ENCODE data around the gene SNCAIP.

Gene SNCAIP

DNA sequence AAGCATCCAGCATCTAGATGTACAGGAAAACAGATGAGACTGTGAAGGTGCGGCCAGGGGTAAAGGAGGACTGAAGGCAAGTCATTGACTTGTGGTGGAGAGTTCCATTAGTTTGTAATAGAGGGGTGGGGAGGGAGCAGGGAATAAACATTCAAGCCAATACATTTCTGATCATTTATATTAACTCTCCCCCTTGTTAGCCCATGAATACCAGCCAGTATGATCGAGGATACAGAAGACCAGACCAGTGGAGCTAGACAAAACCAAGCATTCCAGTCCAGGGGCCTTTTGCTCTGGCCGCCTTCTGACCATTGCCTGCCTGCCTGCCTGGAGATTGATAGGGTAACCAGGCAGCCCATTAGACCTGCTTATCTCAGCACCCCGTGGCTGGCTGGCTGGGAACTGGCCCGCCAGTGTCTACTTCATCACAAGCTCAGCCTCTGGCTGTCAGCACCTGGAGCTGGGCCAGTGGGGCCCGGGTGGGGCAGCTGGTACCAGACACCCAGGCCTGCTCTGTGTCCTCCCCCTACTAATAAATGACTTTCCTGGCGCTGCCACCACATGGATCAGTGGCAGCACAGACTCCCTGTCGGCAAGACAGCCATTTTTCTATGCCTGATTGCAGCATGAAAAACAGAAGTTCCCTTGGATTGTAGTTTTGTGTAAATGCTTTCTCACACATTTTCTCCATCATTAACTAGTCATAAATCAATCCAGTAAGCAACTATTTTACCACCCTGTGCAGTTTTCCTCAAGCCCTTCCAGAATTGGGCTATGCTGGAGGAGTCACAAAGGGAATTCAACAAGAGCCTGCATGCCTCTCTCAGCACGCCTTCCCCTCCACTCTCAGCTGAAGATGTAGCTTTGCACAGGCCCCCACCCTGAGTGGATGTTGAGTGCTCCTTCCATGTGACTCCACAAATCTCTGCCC lies 181.3 kb downstream of the SNCAIP start:
- no peak overlapping the region for H3K4me3 ChIP-seq (ENCODE audit: low read depth, low read length)
- TF ChIP-seq, protein P1, sequence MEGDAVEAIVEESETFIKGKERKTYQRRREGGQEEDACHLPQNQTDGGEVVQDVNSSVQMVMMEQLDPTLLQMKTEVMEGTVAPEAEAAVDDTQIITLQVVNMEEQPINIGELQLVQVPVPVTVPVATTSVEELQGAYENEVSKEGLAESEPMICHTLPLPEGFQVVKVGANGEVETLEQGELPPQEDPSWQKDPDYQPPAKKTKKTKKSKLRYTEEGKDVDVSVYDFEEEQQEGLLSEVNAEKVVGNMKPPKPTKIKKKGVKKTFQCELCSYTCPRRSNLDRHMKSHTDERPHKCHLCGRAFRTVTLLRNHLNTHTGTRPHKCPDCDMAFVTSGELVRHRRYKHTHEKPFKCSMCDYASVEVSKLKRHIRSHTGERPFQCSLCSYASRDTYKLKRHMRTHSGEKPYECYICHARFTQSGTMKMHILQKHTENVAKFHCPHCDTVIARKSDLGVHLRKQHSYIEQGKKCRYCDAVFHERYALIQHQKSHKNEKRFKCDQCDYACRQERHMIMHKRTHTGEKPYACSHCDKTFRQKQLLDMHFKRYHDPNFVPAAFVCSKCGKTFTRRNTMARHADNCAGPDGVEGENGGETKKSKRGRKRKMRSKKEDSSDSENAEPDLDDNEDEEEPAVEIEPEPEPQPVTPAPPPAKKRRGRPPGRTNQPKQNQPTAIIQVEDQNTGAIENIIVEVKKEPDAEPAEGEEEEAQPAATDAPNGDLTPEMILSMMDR (IDR thresholded peaks at IDR 0.05; ENCODE audit: low read depth, low read length, missing control alignments), result no peak
- no peak for DNase-seq (ENCODE audit: low read depth)

DNA sequence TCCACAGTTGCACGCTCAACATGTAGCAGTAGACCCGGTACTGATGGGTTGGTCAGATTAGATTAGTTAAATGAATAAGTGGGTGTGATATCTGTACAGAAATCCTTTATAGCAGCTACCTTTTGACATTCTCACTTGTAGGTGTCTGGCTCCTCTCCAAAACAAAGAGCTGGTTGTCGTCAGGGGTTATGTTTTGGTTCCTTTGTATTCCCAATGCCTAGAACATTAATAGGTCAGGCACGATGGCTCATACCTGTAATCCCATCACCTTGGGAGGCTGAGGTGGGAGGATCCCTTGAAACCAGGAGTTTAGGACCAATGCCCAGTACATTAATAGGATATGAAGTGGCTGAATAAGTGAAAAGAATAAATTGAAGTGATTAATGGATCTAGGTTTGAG lies 182.1 kb downstream of the SNCAIP start:
- DNase-seq (ENCODE audit: low read depth), result no peak
- TF ChIP-seq, protein P1 (IDR thresholded peaks at IDR 0.05; ENCODE audit: low read depth, low read length, missing control alignments), result no peak
- no peak overlapping the region for H3K4me3 ChIP-seq (ENCODE audit: low read depth, low read length)

DNA sequence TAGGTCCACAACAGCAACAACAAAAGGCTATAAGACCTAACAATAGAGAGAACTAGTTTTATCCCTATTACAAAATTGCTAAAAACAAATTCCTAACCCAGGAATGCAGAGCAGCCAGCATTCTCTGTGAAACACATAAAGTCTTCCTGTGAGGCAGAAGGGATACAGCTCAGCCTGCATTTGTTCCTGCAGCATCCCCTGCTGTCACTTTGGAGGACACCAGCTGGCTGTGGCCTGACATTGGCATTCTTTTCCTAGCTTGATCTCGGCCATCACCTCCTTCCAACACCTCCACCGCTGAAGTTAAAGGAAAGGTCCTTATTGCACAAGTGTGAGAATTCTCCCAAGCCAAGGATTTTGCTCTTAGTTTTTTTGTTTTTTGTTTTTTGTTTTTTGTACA lies 186.1 kb downstream of the SNCAIP start:
- no peak overlapping the region for H3K4me3 ChIP-seq (ENCODE audit: low read depth, low read length)
- no peak for DNase-seq (ENCODE audit: low read depth)
- TF ChIP-seq, protein P1 (IDR thresholded peaks at IDR 0.05; ENCODE audit: low read depth, low read length, missing control alignments), result peak; percentile 6

DNA sequence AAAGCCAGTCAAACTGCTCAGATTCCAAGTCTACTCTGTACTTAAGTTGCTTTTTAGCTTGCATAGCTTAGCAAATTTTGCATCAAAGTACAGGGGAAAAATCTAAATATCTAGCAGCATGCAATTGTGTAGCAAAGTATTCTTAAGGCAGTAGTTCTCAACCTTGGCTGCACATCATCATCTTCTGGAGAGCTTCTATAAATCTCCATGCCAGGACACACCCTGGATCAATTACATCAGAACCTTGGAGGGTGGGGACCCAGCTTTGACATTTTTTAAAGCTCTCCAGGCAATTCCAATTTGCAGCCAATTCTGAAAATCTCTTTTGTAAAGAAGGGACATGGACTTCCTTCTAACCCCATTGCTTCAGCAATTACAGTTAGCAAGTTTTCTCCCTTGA lies 187.5 kb downstream of the SNCAIP start:
- no peak overlapping the region for H3K4me3 ChIP-seq (ENCODE audit: low read depth, low read length)
- TF ChIP-seq, protein P1 (IDR thresholded peaks at IDR 0.05; ENCODE audit: low read depth, low read length, missing control alignments), result no peak
- DNase-seq (ENCODE audit: low read depth), result no peak

DNA sequence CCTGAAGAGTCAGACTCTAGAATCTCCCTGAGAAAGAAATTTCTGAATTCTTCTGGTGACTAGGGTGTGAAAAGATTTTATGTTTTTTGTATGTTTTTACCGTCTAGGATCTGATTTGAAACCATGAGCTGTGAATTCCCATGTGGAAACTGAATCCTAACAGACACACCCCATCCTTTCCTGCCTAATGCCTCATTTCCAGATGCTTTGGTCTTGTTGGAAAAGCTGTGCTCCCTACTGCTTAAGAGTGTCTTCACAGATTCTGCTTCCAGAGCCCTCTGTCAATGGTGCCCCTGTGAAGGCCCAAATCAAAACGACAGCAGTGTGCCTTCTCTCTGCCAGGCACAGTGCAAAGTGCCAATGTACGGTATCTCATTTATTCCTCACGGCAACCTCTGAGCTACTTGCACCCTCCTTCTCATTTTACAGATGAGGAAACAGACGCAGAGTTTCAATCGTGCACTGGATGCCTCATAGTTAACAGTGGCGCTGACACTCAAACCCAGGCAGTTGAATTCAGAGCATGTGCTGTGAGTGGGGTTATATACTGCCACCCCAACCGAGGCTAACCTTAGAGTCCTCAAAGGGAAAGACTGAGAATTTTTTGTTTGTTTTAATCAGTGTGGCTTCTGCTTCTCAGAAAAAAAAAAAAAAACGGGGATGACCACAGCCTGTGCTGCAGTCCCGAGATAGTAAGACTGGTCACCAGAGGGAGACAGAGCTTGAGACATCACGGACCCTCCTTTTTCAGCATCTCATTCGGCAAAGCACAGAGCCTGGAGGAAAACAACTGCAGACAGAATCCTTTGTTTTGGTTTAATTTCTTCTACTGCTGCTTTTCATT lies 188.4 kb downstream of the SNCAIP start:
- DNase-seq (ENCODE audit: low read depth), result no peak
- H3K4me3 ChIP-seq (ENCODE audit: low read depth, low read length), result no peak overlapping the region
- TF ChIP-seq, protein P1 (IDR thresholded peaks at IDR 0.05; ENCODE audit: low read depth, low read length, missing control alignments), result peak; percentile 53

DNA sequence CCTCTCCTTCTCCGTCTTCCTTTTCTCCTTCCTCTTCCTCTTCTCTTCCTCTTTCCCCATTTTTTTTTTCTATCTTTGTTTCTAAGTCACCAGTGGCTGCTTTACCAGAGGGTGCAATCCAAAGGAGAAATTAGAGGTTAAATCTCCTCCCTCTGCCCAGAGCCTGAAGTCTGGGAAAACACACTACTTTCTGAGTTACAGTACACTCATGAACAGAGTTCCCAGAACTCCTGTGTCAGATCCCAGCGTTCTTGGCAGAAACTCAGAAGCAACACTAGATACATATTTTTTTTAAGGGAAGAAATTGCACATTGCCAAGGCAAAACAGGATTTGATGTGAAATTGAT lies 189.0 kb downstream of the SNCAIP start:
- DNase-seq (ENCODE audit: low read depth), result no peak
- TF ChIP-seq, protein P1 (IDR thresholded peaks at IDR 0.05; ENCODE audit: low read depth, low read length, missing control alignments), result no peak
- H3K4me3 ChIP-seq (ENCODE audit: low read depth, low read length), result no peak overlapping the region
